Mesenchymal stem cell (in vitro differentiated cells and primary cell): ENCODE measurements around the gene FKBP11.

Source experiments
- DNase-seq: peaks from one replicate; pipeline ENCODE4 v3.0.0-alpha.2; 2013
- H2AFZ ChIP-seq: one replicate; pipeline ENCODE4 v1.6.1; 2013; ENCODE audit warnings: low read depth, mild to moderate bottlenecking, control low read depth, inconsistent platforms, low read length, moderate library complexity
- H2AK5ac ChIP-seq: 2 replicates; pipeline ENCODE4 v1.6.1; 2013; ENCODE audit warnings: low read length, moderate library complexity, mild to moderate bottlenecking, inconsistent platforms; ENCODE audit not compliant: severe bottlenecking
- H2BK120ac ChIP-seq: one replicate; pipeline ENCODE4 v1.6.1; 2013; ENCODE audit warnings: low read depth, mild to moderate bottlenecking, inconsistent platforms, low read length, moderate library complexity
- H2BK12ac ChIP-seq, 2 experiments: one replicate each; pipeline ENCODE4 v1.6.1; 2013; ENCODE audit warnings: inconsistent platforms in 2 of 2, low read length in 2 of 2, mild to moderate bottlenecking in 2 of 2, moderate library complexity in 2 of 2, control low read depth in 1 of 2
- H2BK15ac ChIP-seq: one replicate; pipeline ENCODE4 v1.6.1; 2013; ENCODE audit warnings: mild to moderate bottlenecking, low read depth, inconsistent platforms; ENCODE audit not compliant: poor library complexity, severe bottlenecking
- H2BK5ac ChIP-seq: 2 replicates; pipeline ENCODE4 v1.6.1; 2013; ENCODE audit warnings: low read depth, mild to moderate bottlenecking, low read length, control low read depth, inconsistent platforms; ENCODE audit not compliant: poor library complexity, severe bottlenecking
- H3K14ac ChIP-seq, 2 experiments: one replicate each; pipeline ENCODE4 v1.6.1; 2013; ENCODE audit warnings: inconsistent platforms in 2 of 2, low read length in 2 of 2, control low read depth in 1 of 2, mild to moderate bottlenecking in 1 of 2, moderate library complexity in 1 of 2
- H3K18ac ChIP-seq, 2 experiments: one replicate each; pipeline ENCODE4 v1.6.1; 2013; ENCODE audit warnings: inconsistent platforms in 2 of 2, low read length in 2 of 2, control low read depth in 1 of 2, low read depth in 1 of 2, mild to moderate bottlenecking in 1 of 2
- H3K23ac ChIP-seq, 2 experiments: one replicate each; pipeline ENCODE4 v1.6.1; 2013; ENCODE audit warnings: inconsistent platforms in 2 of 2, low read length in 2 of 2, mild to moderate bottlenecking in 2 of 2, moderate library complexity in 2 of 2, control low read depth in 1 of 2
- H3K27ac ChIP-seq: 2 replicates; pipeline ENCODE4 v1.5.1; 2013; ENCODE audit warnings: mild to moderate bottlenecking, moderate library complexity, low read length, control low read depth, inconsistent platforms; ENCODE audit not compliant: poor library complexity, severe bottlenecking
- H3K27me3 ChIP-seq, 2 experiments: 2 replicates each; pipeline versions ENCODE4 v1.6.1 to v1.7.0; 2013; ENCODE audit warnings: low read length in 2 of 2, mild to moderate bottlenecking in 2 of 2, moderate library complexity in 2 of 2, control low read depth in 1 of 2, inconsistent platforms in 1 of 2; ENCODE audit not compliant: control insufficient read depth in 1 of 2, insufficient read depth in 1 of 2
- H3K36me3 ChIP-seq, 2 experiments: 2 replicates each; pipeline versions ENCODE4 v1.6.1 to v1.7.0; 2013; ENCODE audit warnings: low read length in 2 of 2, control low read depth in 1 of 2, inconsistent platforms in 1 of 2, low read depth in 1 of 2, mild to moderate bottlenecking in 1 of 2; ENCODE audit not compliant: insufficient read depth in 2 of 2, control insufficient read depth in 1 of 2
- H3K4ac ChIP-seq, 2 experiments: one replicate each; pipeline ENCODE4 v1.6.1; 2013; ENCODE audit warnings: inconsistent platforms in 2 of 2, low read length in 2 of 2, mild to moderate bottlenecking in 2 of 2, moderate library complexity in 2 of 2, control low read depth in 1 of 2, low read depth in 1 of 2
- H3K4me1 ChIP-seq: 2 replicates; pipeline ENCODE4 v1.6.1; 2013; ENCODE audit warnings: low read depth, low read length, control low read depth; ENCODE audit not compliant: control insufficient read depth, insufficient read depth
- H3K4me2 ChIP-seq: 2 replicates; pipeline ENCODE4 v1.6.1; 2013; ENCODE audit warnings: low read length, mild to moderate bottlenecking, inconsistent platforms; ENCODE audit not compliant: poor library complexity, severe bottlenecking
- H3K4me3 ChIP-seq, 2 experiments: 2 replicates each; pipeline versions ENCODE4 v1.5.1 to v1.7.0; 2013; ENCODE audit warnings: low read length in 2 of 2, mild to moderate bottlenecking in 2 of 2, control low read depth in 1 of 2, low read depth in 1 of 2; ENCODE audit not compliant: insufficient read depth in 1 of 2
- H3K79me1 ChIP-seq: replicated peaks from 2 replicates; pipeline ENCODE4 v1.6.1; 2013; ENCODE audit warnings: mild to moderate bottlenecking, control low read depth, low read length, inconsistent platforms; ENCODE audit not compliant: poor library complexity, severe bottlenecking
- H3K9ac ChIP-seq: 2 replicates; pipeline ENCODE4 v1.7.0; 2013; ENCODE audit warnings: mild to moderate bottlenecking, low read length, moderate library complexity
- H3K9me3 ChIP-seq: 2 replicates; pipeline ENCODE4 v1.7.0; 2013; ENCODE audit warnings: mild to moderate bottlenecking, low read length; ENCODE audit not compliant: control insufficient read depth
- H4K8ac ChIP-seq: one replicate; pipeline ENCODE4 v1.6.1; 2013; ENCODE audit warnings: inconsistent platforms, mild to moderate bottlenecking, low read length, moderate library complexity
- H4K91ac ChIP-seq: one replicate; pipeline ENCODE4 v1.6.1; 2013; ENCODE audit warnings: mild to moderate bottlenecking, low read length, inconsistent platforms
- WGBS: methylation state at CpG from one replicate; pipeline ENCODE4 v1.1.7; 2013; ENCODE audit warnings: mixed read lengths; 5-methylcytosine and 5-hydroxymethylcytosine counted together

The FKBP11 gene

DNA sequence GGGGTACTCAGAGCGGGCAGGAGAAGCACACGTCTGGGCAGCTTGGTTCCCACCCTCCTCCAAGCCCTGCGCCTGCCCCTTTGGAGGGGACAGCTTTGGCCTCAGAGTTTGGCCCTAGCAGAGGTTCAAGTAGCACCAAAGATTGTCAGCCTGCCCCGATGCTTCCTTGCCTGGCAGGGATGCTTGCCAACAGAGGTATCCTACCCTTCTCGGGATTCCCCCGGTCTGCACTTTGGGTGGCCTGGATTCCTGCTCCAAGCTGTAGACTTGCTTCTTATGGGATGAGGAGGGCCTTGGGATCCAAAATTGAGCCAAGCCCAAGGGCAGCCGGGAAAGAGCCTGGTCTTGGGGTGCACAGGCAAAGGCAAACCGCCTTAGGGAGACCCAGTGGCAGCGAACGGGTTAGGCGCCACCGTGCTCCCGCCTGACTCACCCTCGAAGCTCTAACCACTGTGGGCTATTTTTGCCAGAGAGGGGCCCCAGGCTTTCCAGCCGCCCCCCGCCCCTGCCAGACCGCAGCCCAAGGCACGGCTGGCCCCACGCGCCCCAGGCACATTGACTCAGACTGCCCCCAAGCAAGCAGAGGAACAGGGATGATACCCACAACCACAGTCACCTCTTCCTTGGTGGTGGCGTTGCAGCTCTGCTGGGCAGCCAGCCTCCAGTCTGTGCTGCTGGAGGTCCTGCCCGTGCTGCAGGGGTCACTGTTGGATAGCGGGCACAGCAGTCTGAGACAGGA is 47.1 kb upstream of the FKBP11 start:
- Histone ChIP-seq H3K4me2 (no peak overlapping the region), H2AFZ (peak overlapping the region; percentile 32), H3K9ac (no peak overlapping the region), H3K36me3 (no peaks in the 10 kb centered on the region), H4K8ac (no peak overlapping the region), H2AK5ac (no peak overlapping the region), H3K27ac (no peak overlapping the region), H3K18ac (no peak overlapping the region), H3K14ac (peak overlapping the region in 1 of 2 experiments; percentile 41), H3K79me1 (no peaks in the 10 kb centered on the region), H4K91ac (no peak overlapping the region), H3K27me3 (peaks cover 96 to 99% of the 10 kb centered on the region in 2 experiments), H2BK120ac (no peak overlapping the region), H2BK5ac (no peak overlapping the region), H3K9me3 (no peaks in the 10 kb centered on the region), H2BK15ac (peak overlapping the region; percentile 34), H3K4me3 (no peak overlapping the region), H3K4me1 (peaks cover 38% of the 10 kb centered on the region), H3K4ac (no peak overlapping the region), H3K23ac (no peak overlapping the region), H2BK12ac (no peak overlapping the region)
- peak; percentile 58 for DNase-seq
- WGBS: 34% methylated on average over 23 of the region's 23 CpGs

DNA sequence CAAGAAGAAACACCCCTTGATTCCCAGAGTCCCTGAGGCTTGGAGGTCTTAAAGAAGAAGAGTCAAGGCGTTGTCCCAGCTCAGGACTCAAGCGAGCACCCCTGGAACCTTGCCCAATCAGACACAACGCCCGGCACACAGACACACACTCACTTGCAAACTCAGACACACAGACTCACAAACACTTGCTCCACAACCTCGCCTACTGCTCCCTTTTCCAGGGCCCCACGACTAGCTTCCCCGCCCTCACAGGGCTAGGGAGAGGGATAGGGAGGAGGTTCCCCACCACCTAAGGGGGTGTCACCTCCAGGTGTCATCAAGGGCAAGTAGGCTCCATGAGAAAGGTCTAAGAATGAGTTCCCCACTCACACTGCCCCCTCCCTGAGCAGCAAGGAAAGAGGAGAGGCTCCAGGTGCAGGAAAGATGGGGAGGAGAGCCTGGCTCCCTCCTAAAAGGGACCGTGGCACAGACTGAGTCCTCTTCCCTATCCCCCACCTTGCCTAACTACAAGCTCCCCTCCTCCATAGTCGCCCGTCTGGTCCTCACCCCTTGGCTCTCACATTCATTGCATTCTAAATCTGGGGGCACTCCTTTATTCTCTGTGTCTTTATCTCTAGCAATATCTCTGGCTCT is 45.5 kb upstream of the FKBP11 start:
- H3K27me3 ChIP-seq: peaks cover 91 to 93% of the 10 kb centered on the region in 2 experiments
- no peak overlapping the region for H4K8ac ChIP-seq
- no peak overlapping the region for H3K23ac ChIP-seq
- H2BK120ac ChIP-seq: no peak overlapping the region
- no peak overlapping the region for H2BK15ac ChIP-seq
- H3K36me3 ChIP-seq: no peaks in the 10 kb centered on the region
- H3K14ac ChIP-seq: no peak overlapping the region
- no peak for DNase-seq
- no peaks in the 10 kb centered on the region for H3K79me1 ChIP-seq
- H4K91ac ChIP-seq: no peak overlapping the region
- H2BK12ac ChIP-seq: no peak overlapping the region
- 11% methylated on average over 7 of the region's 10 CpGs for WGBS
- H2BK5ac ChIP-seq: no peak overlapping the region
- peak overlapping the region in 1 of 2 experiments; percentile 65 for H3K4me3 ChIP-seq
- H3K27ac ChIP-seq: no peak overlapping the region
- H3K9ac ChIP-seq: no peak overlapping the region
- H3K4me1 ChIP-seq: peaks cover 38% of the 10 kb centered on the region
- no peak overlapping the region for H2AFZ ChIP-seq
- no peak overlapping the region for H3K4ac ChIP-seq
- H2AK5ac ChIP-seq: no peak overlapping the region
- peak overlapping the region; percentile 50 for H3K4me2 ChIP-seq
- no peaks in the 10 kb centered on the region for H3K9me3 ChIP-seq
- H3K18ac ChIP-seq: no peak overlapping the region

- Histone ChIP-seq H2BK5ac (no peak overlapping the region), H3K4ac (no peak overlapping the region), H3K9ac (no peak overlapping the region), H3K9me3 (no peaks in the 10 kb centered on the region), H3K18ac (no peak overlapping the region), H4K91ac (no peak overlapping the region), H3K23ac (peak overlapping the region in 1 of 2 experiments; percentile 23), H3K79me1 (no peaks in the 10 kb centered on the region), H3K27me3 (peaks cover 89 to 91% of the 10 kb centered on the region in 2 experiments), H2BK120ac (no peak overlapping the region), H2BK12ac (peak overlapping the region in 1 of 2 experiments; percentile 23), H3K27ac (no peak overlapping the region), H3K4me2 (peak overlapping the region; percentile 51), H3K14ac (peak overlapping the region in 1 of 2 experiments; percentile 75), H3K4me1 (peaks cover 38% of the 10 kb centered on the region), H2AFZ (no peak overlapping the region), H2BK15ac (no peak overlapping the region), H4K8ac (peak overlapping the region; percentile 72), H3K36me3 (no peaks in the 10 kb centered on the region), H2AK5ac (no peak overlapping the region), H3K4me3 (peak overlapping the region; percentile 24 to 41)
- peak; percentile 39 for DNase-seq
- 6% methylated on average over 73 of the region's 77 CpGs for WGBS
Measured at GRCh38 chr12:48969833-48970701, 44.8 kb upstream of the FKBP11 start.
